RWPE2 (cell line): ENCODE results near the gene PTPN20.

Experiments used
- ATAC-seq: fragments of 200-7000 bp; cut with Tn5 transposase; 3 replicates; pipeline ENCODE4 v1.9.1; 2021; ENCODE audit warnings: low read depth
- DNase-seq: peaks from one replicate; pipeline ENCODE4 v3.0.0-alpha.2; 2020; ENCODE audit warnings: low spot score
- H3K27ac ChIP-seq: fragments of 450-650 bp; 2 replicates; pipeline ENCODE4 v1.5.1; 2017; ENCODE audit warnings: mild to moderate bottlenecking; ENCODE audit not compliant: poor library complexity, severe bottlenecking
- H3K27me3 ChIP-seq: fragments of 250-450 bp; sonication (Bioruptor Pico); 2 replicates; pipeline ENCODE4 v1.5.1; 2021; ENCODE audit warnings: mild to moderate bottlenecking, moderate library complexity; ENCODE audit not compliant: insufficient read depth, poor library complexity, severe bottlenecking
- H3K36me3 ChIP-seq: fragments of 250-450 bp; sonication (Bioruptor Pico); 2 replicates; pipeline ENCODE4 v1.5.1; 2020; ENCODE audit warnings: low read depth, mild to moderate bottlenecking, moderate library complexity
- H3K4me1 ChIP-seq: fragments of 250-450 bp; sonication (Bioruptor Pico); 2 replicates; pipeline ENCODE4 v1.5.1; 2021; ENCODE audit warnings: mild to moderate bottlenecking, moderate library complexity; ENCODE audit not compliant: insufficient read depth, poor library complexity, severe bottlenecking
- H3K4me3 ChIP-seq: fragments of 250-450 bp; sonication (Bioruptor Pico); 2 replicates; pipeline ENCODE4 v1.5.1; 2021; ENCODE audit warnings: mild to moderate bottlenecking, moderate library complexity; ENCODE audit not compliant: severe bottlenecking
- H3K9me3 ChIP-seq: fragments of 250-450 bp; sonication (Bioruptor Pico); 2 replicates; pipeline ENCODE4 v1.5.1; 2021; ENCODE audit warnings: mild to moderate bottlenecking, moderate library complexity; ENCODE audit not compliant: severe bottlenecking
- CTCF ChIP-seq: fragments of 450-650 bp; IDR thresholded peaks from one replicate; pipeline ENCODE4 v1.5.1; 2017; ENCODE audit warnings: mild to moderate bottlenecking, moderate library complexity; ENCODE audit not compliant: poor library complexity, severe bottlenecking

The PTPN20 gene

GRCh38 chr10:47028466-47028865 is 117.2 kb downstream of the PTPN20 start:
- Histone ChIP-seq H3K9me3 (no peaks in the 10 kb centered on the region), H3K27ac (no peak overlapping the region), H3K36me3 (no peaks in the 10 kb centered on the region), H3K4me3 (no peak overlapping the region), H3K4me1 (no peaks in the 10 kb centered on the region), H3K27me3 (no peaks in the 10 kb centered on the region)
- ATAC-seq (no peak), DNase-seq (no peak)
- no peak for TF ChIP-seq CTCF

GRCh38 chr10:47029181-47030009 is 118.2 kb downstream of the PTPN20 start:
- DNase-seq (no peak), ATAC-seq (no peak)
- no peaks in the 10 kb centered on the region for H3K9me3 ChIP-seq
- no peaks in the 10 kb centered on the region for H3K36me3 ChIP-seq
- TF ChIP-seq CTCF, result no peak
- H3K27me3 ChIP-seq, result no peaks in the 10 kb centered on the region
- no peak overlapping the region for H3K4me3 ChIP-seq
- H3K4me1 ChIP-seq, result no peaks in the 10 kb centered on the region
- no peak overlapping the region for H3K27ac ChIP-seq

- Histone ChIP-seq H3K9me3 (no peaks in the 10 kb centered on the region), H3K27ac (no peak overlapping the region), H3K4me1 (no peaks in the 10 kb centered on the region), H3K4me3 (no peak overlapping the region), H3K36me3 (no peaks in the 10 kb centered on the region), H3K27me3 (no peaks in the 10 kb centered on the region)
- DNase-seq, result no peak
- no peak for TF ChIP-seq CTCF
- ATAC-seq, result no peak
These were observed 119.0 kb downstream of the PTPN20 start for GRCh38 chr10:47030191-47030703.

GRCh38 chr10:47031211-47031900 is 120.1 kb downstream of the PTPN20 start:
- no peak for DNase-seq

More at GRCh38 chr10:47031211-47031900, 120.1 kb downstream of the PTPN20 start:
- Histone ChIP-seq H3K4me1 (no peaks in the 10 kb centered on the region), H3K36me3 (no peaks in the 10 kb centered on the region), H3K9me3 (no peaks in the 10 kb centered on the region), H3K4me3 (no peak overlapping the region), H3K27me3 (no peaks in the 10 kb centered on the region), H3K27ac (no peak overlapping the region)
- TF ChIP-seq CTCF, result no peak
- ATAC-seq, result no peak
